Amygdala (tissue), 56 donors: Measurements from ENCODE around the gene USP22.

ENCODE experiments used
- DNase-seq, 56 donors: peaks; one replicate each; lab custom pipeline; 2025; lab: John Stamatoyannopoulos, UW

The USP22 gene

DNA sequence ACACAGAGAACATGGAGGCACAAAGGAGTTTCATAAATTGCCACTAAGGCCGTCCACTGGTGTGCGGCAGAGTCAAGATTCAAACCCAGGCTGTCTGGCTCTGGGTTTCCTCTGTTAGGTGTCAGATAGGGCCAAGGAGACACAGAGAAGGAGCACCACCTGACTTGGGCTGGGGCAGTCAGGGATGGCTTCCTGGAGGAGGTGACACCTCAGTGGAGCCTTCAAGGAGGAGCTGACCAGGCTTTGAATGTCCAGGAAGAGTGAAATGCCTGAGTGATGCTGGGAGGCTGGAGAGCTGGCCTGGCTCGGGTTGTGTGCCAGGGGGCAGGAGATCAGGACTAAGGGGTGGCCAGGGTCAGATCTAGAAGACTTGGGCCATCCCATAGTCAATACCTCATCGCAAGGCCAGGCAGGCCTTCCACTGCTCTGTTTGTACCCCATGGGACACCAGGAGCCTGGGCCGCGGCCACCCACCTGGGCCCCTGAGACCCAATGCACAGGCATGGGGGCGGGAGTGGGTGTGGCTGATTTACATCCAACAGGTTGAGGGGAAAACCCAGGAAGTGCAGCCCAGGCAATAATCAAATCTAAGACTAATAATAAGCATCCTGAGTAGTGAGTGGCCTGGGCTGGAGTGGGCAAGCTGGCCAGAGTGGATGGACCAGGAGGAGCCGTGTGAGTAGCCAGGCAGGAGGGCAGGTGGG, 73.7 kb downstream of the USP22 start:
- no peak for DNase-seq

DNA sequence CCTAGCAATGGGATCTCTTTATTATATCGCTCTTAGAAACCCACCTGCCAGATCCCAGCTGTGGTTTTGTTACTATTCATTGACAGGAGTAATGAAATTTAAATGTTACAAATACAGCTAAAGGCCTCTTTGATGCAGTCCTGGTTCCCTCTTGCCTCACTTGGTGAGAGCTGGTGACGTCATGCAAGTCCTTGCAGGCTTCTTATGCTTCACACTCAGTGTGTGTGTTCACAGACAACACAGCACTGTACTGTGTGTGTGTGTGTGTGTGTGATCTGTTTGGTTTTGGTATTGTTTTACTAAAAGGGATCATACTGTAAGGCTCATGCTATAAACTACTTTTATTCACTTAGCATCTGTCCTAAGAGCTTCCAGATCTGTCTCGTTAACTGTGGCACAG, 75.0 kb downstream of the USP22 start:
- no peak for DNase-seq

DNA sequence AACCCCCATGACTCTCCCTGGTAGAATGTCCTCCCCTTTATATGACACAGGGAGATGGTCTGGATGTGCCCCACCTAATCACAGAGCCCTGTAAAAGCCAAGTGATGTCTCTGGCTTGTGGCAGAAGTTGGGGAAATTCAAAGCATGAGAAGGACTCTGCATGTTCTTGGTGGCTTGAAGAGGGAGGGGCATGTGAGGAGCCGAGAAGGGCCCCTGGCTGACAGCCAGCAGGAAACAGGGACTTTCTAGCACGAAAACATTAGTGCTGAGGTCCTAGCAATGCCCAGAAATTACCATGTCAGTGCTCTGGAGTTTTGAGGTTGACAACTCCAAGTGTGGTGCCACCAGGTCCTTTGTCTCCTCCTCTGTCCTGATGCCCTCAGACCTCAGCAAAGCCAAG, 75.9 kb downstream of the USP22 start:
- no peak for DNase-seq

DNA sequence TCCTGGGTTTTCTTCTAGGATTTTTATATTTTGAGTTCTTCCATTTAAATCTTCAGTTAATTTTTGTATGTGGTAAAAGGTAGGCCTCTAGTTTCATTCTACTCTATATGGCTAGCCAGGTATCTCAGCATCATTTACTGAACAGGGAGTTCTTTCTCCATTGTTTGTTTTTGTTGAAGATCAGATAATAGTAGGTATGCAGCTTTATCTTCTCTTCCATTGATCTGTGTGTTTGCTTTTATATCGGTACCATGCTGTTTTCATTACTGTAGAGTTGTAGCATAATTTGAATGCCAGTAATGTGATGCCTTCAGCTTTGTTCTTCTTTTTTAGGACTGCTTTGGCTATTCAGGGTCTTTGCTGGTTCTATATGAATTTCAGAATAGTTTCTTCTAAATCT, 77.3 kb downstream of the USP22 start:
- DNase-seq: no peak

DNA sequence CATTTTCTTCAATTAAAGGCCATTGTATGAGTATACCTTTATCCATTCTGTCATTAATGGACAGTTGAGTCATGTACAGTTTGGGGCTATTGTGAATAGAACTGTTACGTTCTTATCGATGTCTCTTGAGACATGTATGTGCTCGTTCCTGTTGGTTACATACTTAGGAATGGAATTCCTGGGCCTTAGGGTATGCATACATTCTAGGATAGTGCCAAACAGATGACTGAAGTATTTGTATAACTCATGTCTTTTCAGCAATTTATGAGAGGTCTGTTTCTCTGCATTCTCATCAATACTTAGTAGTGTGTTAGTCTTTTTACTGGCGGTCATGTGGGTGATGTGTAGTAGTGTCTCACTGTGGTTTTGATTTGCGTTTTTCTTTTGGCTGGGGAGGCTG, 81.2 kb downstream of the USP22 start:
- DNase-seq: no peak

DNA sequence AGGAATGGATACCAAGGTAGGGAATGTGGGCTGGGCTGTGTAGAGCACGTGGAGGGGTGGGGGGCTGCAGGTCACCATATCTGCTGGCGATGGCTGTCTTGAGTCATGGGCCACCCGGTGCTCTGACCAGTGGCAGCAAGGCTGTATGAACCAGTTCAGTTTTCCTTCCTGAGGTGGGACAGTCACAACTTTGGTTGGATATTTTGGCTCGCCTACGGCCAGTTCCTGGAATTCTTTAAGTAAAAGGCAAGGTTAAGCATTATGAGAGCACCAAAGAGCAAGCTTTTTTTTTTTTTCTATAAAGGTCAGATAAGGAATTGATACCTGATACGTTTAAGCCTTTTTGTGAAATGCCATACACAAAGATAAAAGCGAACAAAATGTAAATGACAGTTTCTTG, 81.9 kb downstream of the USP22 start:
- no peak for DNase-seq

DNA sequence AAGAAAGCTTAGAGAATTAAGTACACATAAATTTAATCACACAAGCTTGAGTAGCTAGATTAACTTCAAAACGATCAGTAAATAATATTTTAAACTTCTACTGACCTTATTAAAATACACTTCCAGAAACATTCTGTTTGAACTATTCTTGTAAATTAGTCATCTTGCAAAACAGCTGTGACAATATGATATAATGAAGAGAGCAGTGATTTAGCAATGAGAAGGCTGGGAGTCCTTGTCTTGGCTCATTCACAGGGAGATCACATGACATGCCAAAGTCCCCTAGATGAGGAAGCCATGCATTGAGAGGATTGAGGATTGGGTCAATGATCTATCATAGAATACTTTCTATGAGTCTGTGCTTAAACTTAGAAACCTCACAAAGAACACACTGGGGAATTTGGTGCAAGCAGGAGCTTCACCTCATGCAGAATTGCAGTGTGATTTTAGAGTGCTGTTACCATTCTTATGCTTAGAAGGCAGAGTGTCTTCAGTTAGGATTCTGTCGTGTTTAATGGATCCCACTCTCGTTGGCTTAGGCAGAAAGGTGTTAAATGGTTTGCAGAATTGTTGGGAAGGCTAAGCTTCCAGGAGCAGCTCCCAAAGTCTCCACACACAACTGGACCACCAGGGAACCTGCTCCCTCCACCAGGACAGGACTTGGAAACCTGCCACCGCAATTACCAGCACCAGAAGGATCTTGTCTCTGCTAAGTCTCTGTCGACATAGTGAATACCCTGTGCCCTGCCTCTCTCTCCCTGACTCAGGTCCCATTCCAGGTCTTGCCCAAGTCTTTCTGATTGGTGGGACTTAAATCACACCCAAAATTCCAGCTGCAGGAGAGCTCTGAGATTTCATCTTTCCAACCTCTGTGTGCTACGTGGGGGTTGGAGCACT, 87.1 kb downstream of the USP22 start:
- DNase-seq: no peak

DNA sequence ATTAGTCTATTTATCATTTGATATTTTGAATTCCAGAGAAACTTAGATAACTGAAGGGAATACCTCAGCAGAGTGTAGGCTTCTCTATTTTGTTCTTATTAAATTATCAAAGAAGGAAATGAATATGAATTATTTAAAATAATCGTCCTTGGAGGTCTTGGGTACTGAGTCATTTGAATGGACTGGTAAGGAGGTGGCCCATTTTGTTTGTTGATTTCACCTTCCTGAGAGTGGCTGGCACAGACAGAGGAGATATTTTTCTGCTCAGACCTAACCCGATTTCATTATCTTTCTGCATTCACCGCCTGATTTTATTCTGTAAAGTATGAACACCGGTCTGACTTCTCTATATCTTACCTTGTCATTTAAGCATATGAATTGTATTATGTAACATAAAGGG, 88.0 kb downstream of the USP22 start:
- no peak for DNase-seq

DNA sequence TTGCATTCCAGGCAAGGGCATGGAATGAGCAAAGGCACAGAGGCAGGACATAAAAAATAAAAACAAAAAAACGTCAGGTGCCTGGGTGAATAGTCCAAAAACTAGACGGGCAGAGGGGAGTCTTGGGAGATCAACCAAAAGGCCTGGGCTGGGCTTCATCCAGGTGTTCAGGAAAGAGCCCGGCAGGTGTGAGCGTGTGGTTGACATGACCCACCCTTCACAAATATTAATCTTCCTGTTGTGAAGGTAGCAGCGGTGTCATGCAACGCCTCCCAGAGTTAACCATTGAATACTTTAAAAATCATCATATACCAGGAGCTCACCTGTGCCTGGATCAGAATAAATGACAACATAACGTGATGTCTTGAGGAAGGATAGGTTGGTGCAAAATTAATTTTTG, 90.6 kb downstream of the USP22 start:
- DNase-seq: no peak
